ENCODE results near the gene GUCD1. TPM values are rescaled to one million over a fixed set of nuclear protein-coding genes. Genes with fewer than 3 reads are reported as not detected.
"Not testable (repeated sequence)": the region's sequence is repeated elsewhere in the genome, so short reads cannot be mapped to it uniquely, and the experiment has no call there.

Gene GUCD1
- total RNA-seq, 1 donor = 146 TPM

DNA sequence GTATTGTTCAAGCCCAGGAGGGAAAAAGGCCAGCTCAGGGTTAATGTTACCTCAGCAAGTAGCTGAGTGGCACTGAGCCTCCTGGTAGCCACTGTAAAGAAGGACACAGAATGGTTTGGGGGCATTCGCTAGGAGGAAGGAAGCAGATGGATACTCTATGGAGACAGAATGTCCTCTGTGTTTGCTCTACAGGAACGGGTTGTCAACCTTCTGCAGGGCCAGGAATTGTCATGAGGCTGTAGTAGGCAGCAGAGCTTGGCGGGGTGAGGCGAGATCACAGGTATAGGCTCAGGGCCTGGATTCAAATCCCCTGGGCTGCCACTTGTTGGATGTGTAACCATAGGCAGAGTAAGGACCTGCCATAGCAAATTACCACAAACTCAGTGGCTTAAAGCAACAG, 40.9 kb upstream of the GUCD1 start:
- no peak overlapping the region for H3K27ac ChIP-seq (ENCODE audit: low read depth, low read length)
- TF ChIP-seq, protein P1, sequence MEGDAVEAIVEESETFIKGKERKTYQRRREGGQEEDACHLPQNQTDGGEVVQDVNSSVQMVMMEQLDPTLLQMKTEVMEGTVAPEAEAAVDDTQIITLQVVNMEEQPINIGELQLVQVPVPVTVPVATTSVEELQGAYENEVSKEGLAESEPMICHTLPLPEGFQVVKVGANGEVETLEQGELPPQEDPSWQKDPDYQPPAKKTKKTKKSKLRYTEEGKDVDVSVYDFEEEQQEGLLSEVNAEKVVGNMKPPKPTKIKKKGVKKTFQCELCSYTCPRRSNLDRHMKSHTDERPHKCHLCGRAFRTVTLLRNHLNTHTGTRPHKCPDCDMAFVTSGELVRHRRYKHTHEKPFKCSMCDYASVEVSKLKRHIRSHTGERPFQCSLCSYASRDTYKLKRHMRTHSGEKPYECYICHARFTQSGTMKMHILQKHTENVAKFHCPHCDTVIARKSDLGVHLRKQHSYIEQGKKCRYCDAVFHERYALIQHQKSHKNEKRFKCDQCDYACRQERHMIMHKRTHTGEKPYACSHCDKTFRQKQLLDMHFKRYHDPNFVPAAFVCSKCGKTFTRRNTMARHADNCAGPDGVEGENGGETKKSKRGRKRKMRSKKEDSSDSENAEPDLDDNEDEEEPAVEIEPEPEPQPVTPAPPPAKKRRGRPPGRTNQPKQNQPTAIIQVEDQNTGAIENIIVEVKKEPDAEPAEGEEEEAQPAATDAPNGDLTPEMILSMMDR (IDR thresholded peaks at IDR 0.05; ENCODE audit: extremely low read depth, low read depth, low read length) = no peak
- no peak for DNase-seq (ENCODE audit: insufficient read length, low spot score, missing footprints)
- no peak overlapping the region for H2AFZ ChIP-seq (ENCODE audit: low read length)
- no peak overlapping the region for H3K4me2 ChIP-seq (ENCODE audit: insufficient read depth, low read length)
- H3K4me3 ChIP-seq (ENCODE audit: insufficient read depth, low read length) = no peak overlapping the region
- H3K79me2 ChIP-seq (ENCODE audit: insufficient read depth, low read length) = no peaks in the 10 kb centered on the region
- peaks cover 7% of the 10 kb centered on the region for H3K4me1 ChIP-seq (ENCODE audit: insufficient read depth, low read length)
- H3K27me3 ChIP-seq (ENCODE audit: insufficient read depth, low read length) = no peaks in the 10 kb centered on the region
- no peaks in the 10 kb centered on the region for H4K20me1 ChIP-seq (ENCODE audit: insufficient read depth, low read length)
- no peaks in the 10 kb centered on the region for H3K9me3 ChIP-seq (ENCODE audit: low read depth, low read length)
- no peaks in the 10 kb centered on the region for H3K36me3 ChIP-seq (ENCODE audit: insufficient read depth, low read length)

DNA sequence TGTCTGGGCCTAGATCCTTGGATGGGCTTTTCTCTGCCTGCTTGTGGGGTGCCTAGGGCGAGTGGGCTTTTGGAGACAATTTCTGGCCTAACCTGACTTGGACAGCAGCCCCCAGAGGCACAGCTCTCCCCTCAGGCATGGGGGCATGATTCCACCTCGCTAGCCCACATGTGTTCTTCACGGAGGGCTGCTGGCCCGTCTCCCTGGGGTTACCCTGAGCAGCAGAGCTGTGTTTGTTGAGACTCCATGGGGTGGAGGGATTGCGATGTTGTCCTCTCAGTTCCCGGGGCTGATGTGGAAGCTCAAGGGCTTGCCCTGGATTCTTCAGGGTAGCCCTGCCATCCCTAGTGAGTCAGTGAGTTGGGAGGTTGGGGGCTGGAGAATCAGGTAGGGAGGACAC, 40.3 kb upstream of the GUCD1 start:
- Histone ChIP-seq H3K9me3 (ENCODE audit: low read depth, low read length) (no peaks in the 10 kb centered on the region), H4K20me1 (ENCODE audit: insufficient read depth, low read length) (no peaks in the 10 kb centered on the region), H2AFZ (ENCODE audit: low read length) (no peak overlapping the region), H3K4me3 (ENCODE audit: insufficient read depth, low read length) (no peak overlapping the region), H3K4me2 (ENCODE audit: insufficient read depth, low read length) (no peak overlapping the region), H3K36me3 (ENCODE audit: insufficient read depth, low read length) (no peaks in the 10 kb centered on the region), H3K27ac (ENCODE audit: low read depth, low read length) (no peak overlapping the region), H3K27me3 (ENCODE audit: insufficient read depth, low read length) (no peaks in the 10 kb centered on the region), H3K4me1 (ENCODE audit: insufficient read depth, low read length) (peaks cover 7% of the 10 kb centered on the region), H3K79me2 (ENCODE audit: insufficient read depth, low read length) (no peaks in the 10 kb centered on the region)
- TF ChIP-seq, protein P1 (IDR thresholded peaks at IDR 0.05; ENCODE audit: extremely low read depth, low read depth, low read length) = no peak
- DNase-seq (ENCODE audit: insufficient read length, low spot score, missing footprints) = peak; percentile 37

GRCh38 chr22:24594569-24595120, 39.7 kb upstream of the GUCD1 start:
- no peaks in the 10 kb centered on the region for H3K9me3 ChIP-seq (ENCODE audit: low read depth, low read length)
- H3K27me3 ChIP-seq (ENCODE audit: insufficient read depth, low read length) = no peaks in the 10 kb centered on the region
- no peaks in the 10 kb centered on the region for H3K79me2 ChIP-seq (ENCODE audit: insufficient read depth, low read length)
- H3K27ac ChIP-seq (ENCODE audit: low read depth, low read length) = no peak overlapping the region
- H4K20me1 ChIP-seq (ENCODE audit: insufficient read depth, low read length) = no peaks in the 10 kb centered on the region
- H3K4me3 ChIP-seq (ENCODE audit: insufficient read depth, low read length) = no peak overlapping the region
- no peak overlapping the region for H2AFZ ChIP-seq (ENCODE audit: low read length)
- peaks cover 7% of the 10 kb centered on the region for H3K4me1 ChIP-seq (ENCODE audit: insufficient read depth, low read length)
- no peaks in the 10 kb centered on the region for H3K36me3 ChIP-seq (ENCODE audit: insufficient read depth, low read length)
- TF ChIP-seq, protein P1 (IDR thresholded peaks at IDR 0.05; ENCODE audit: extremely low read depth, low read depth, low read length) = no peak
- H3K4me2 ChIP-seq (ENCODE audit: insufficient read depth, low read length) = no peak overlapping the region
- peak; percentile 54 for DNase-seq (ENCODE audit: insufficient read length, low spot score, missing footprints)

GRCh38 chr22:24593836-24594568, 39.1 kb upstream of the GUCD1 start:
- no peak overlapping the region for H2AFZ ChIP-seq (ENCODE audit: low read length)

DNA sequence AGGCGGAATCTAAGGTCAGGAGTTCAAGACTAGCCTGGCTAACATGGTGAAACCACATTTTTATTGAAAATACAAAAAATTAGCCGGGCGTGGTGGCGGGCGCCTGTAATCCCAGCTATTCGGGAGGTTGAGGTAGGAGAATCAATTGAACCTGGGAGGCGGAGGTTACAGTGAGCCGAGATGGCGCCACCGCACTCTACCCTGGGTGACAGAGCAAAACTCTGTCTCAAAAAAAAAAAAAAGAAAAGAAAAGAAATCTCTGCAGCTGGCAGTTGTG, 38.6 kb upstream of the GUCD1 start:
- Histone ChIP-seq H3K4me2 (ENCODE audit: insufficient read depth, low read length) (peak overlapping the region; percentile 84), H2AFZ (ENCODE audit: low read length) (peak overlapping the region; percentile 93), H3K4me3 (ENCODE audit: insufficient read depth, low read length) (peak overlapping the region; percentile 77), H3K27ac (ENCODE audit: low read depth, low read length) (peak overlapping the region; percentile 48)
- DNase-seq (ENCODE audit: insufficient read length, low spot score, missing footprints); H4K20me1 ChIP-seq (ENCODE audit: insufficient read depth, low read length); H3K36me3 ChIP-seq (ENCODE audit: insufficient read depth, low read length); H3K27me3 ChIP-seq (ENCODE audit: insufficient read depth, low read length); H3K9me3 ChIP-seq (ENCODE audit: low read depth, low read length); H3K4me1 ChIP-seq (ENCODE audit: insufficient read depth, low read length); H3K79me2 ChIP-seq (ENCODE audit: insufficient read depth, low read length): not testable (repeated sequence)

More at GRCh38 chr22:24593836-24594568, 39.1 kb upstream of the GUCD1 start:
- Histone ChIP-seq H3K4me1 (ENCODE audit: insufficient read depth, low read length) (peaks cover 7% of the 10 kb centered on the region), H3K36me3 (ENCODE audit: insufficient read depth, low read length) (no peaks in the 10 kb centered on the region), H4K20me1 (ENCODE audit: insufficient read depth, low read length) (no peaks in the 10 kb centered on the region), H3K79me2 (ENCODE audit: insufficient read depth, low read length) (no peaks in the 10 kb centered on the region), H3K4me2 (ENCODE audit: insufficient read depth, low read length) (no peak overlapping the region), H3K27ac (ENCODE audit: low read depth, low read length) (no peak overlapping the region), H3K27me3 (ENCODE audit: insufficient read depth, low read length) (no peaks in the 10 kb centered on the region), H3K4me3 (ENCODE audit: insufficient read depth, low read length) (no peak overlapping the region), H3K9me3 (ENCODE audit: low read depth, low read length) (no peaks in the 10 kb centered on the region)
- peak; percentile 81 for DNase-seq (ENCODE audit: insufficient read length, low spot score, missing footprints)
- TF ChIP-seq, protein P1 (IDR thresholded peaks at IDR 0.05; ENCODE audit: extremely low read depth, low read depth, low read length) = no peak

All from osteoblast (primary cell).